HFFc6 (cell line): Measurements from ENCODE around the gene USP2. TPM values are rescaled to one million over a fixed set of nuclear protein-coding genes. Genes with fewer than 3 reads are reported as not detected.

Experiments
- DNase-seq: peaks from one replicate; pipeline ENCODE4 v3.0.0-alpha.2; 2018
- H3K27ac Mint-ChIP-seq: 2 replicates; pipeline ENCODE4 v1.8.0; 2020; ENCODE audit warnings: mild to moderate bottlenecking, mixed read lengths
- H3K27me3 Mint-ChIP-seq: 2 replicates; pipeline ENCODE4 v1.8.0; 2021; ENCODE audit warnings: mild to moderate bottlenecking, moderate library complexity, mixed read lengths; ENCODE audit not compliant: insufficient read depth
- H3K36me3 Mint-ChIP-seq: 2 replicates; pipeline ENCODE4 v1.8.0; 2021; ENCODE audit warnings: low read depth, mixed read lengths
- H3K4me1 Mint-ChIP-seq: 2 replicates; pipeline ENCODE4 v1.8.0; 2020; ENCODE audit warnings: low read depth, mixed read lengths
- H3K4me3 Mint-ChIP-seq: 2 replicates; pipeline ENCODE4 v1.8.0; 2020; ENCODE audit warnings: mild to moderate bottlenecking, moderate library complexity, mixed read lengths
- H3K9me3 Mint-ChIP-seq: 2 replicates; pipeline ENCODE4 v1.8.0; 2020; ENCODE audit warnings: mild to moderate bottlenecking, mixed read lengths
- CTCF ChIP-seq: fragments of 200-600 bp; sonication (generic); IDR thresholded peaks from 2 replicates; pipeline ENCODE4 v1.5.0; 2021; ENCODE audit warnings: antibody characterized with exemption, mild to moderate bottlenecking
- total RNA-seq, 6 experiments: library from RNA; stranded (reverse); fragmentation: NEBNext Ultra II Directional; extraction: Animal tissue kit (Norgen Biotek cat#: 25700); gene quantifications; 2 replicates in 1 of 6; 3 replicates in 5 of 6; pipeline ENCODE4 v1.2.3, GENCODE V29; 2021

USP2 gene
- total RNA-seq, 6 experiments from 2014 or later: 0.32 to 0.71 (median 0.49) TPM

- Mint-ChIP-seq H3K36me3 (no peaks in the 10 kb centered on the region), H3K9me3 (no peaks in the 10 kb centered on the region), H3K4me3 (no peak overlapping the region), H3K27ac (no peak overlapping the region), H3K4me1 (peaks cover 11% of the 10 kb centered on the region), H3K27me3 (peaks cover 7% of the 10 kb centered on the region)
- no peak for DNase-seq
- TF ChIP-seq CTCF: no peak
Measured at GRCh38 chr11:119324189-119324588, 57.3 kb downstream of the USP2 start.

- DNase-seq: peak; percentile 43
- no peak overlapping the region for H3K27ac Mint-ChIP-seq
Measured at GRCh38 chr11:119323532-119324033, 57.9 kb downstream of the USP2 start.

GRCh38 chr11:119322921-119323531 lies 58.5 kb downstream of the USP2 start:
- no peak for DNase-seq
- Mint-ChIP-seq H3K4me3 (no peak overlapping the region), H3K36me3 (no peaks in the 10 kb centered on the region), H3K27ac (no peak overlapping the region), H3K27me3 (peaks cover 3% of the 10 kb centered on the region; the same call in 1 of the 2 replicates), H3K4me1 (peaks cover 20% of the 10 kb centered on the region), H3K9me3 (no peaks in the 10 kb centered on the region)
- TF ChIP-seq CTCF: no peak

More at GRCh38 chr11:119323532-119324033, 57.9 kb downstream of the USP2 start:
- Mint-ChIP-seq H3K27me3 (peaks cover 3% of the 10 kb centered on the region; the same call in 1 of the 2 replicates), H3K4me1 (peaks cover 17% of the 10 kb centered on the region), H3K4me3 (no peak overlapping the region), H3K36me3 (no peaks in the 10 kb centered on the region), H3K9me3 (no peaks in the 10 kb centered on the region)
- TF ChIP-seq CTCF: peak; percentile 91

GRCh38 chr11:119322360-119322739 lies 59.1 kb downstream of the USP2 start:
- no peak overlapping the region for H3K4me3 Mint-ChIP-seq
- no peaks in the 10 kb centered on the region for H3K9me3 Mint-ChIP-seq
- H3K27ac Mint-ChIP-seq: no peak overlapping the region
- TF ChIP-seq CTCF: no peak
- H3K36me3 Mint-ChIP-seq: no peaks in the 10 kb centered on the region
- H3K4me1 Mint-ChIP-seq: peaks cover 20% of the 10 kb centered on the region
- peaks cover 3% of the 10 kb centered on the region; the same call in 1 of the 2 replicates for H3K27me3 Mint-ChIP-seq
- no peak for DNase-seq

- Mint-ChIP-seq H3K27ac (peak overlapping the region; percentile 58; the same call in 1 of the 2 replicates), H3K4me3 (peak overlapping the region; percentile 42; the same call in 1 of the 2 replicates), H3K9me3 (no peaks in the 10 kb centered on the region), H3K36me3 (no peaks in the 10 kb centered on the region), H3K27me3 (peaks cover 6% of the 10 kb centered on the region; the same call in 1 of the 2 replicates), H3K4me1 (peaks cover 20% of the 10 kb centered on the region)
- no peak for DNase-seq
- TF ChIP-seq CTCF: no peak
Measured at GRCh38 chr11:119320776-119321524, 60.5 kb downstream of the USP2 start.
